HEK293 (cell line): ENCODE measurements around the gene POLR1E.

ENCODE experiments used
- CTCF ChIA-PET: fragments of 350-600 bp; formaldehyde crosslinking; extraction: SDS; loops from one replicate; lab custom pipeline; 2021; ENCODE audit warnings: antibody characterized with exemption; lab: Yijun Ruan, JAX
- POLR2A ChIA-PET: fragments of 300-600 bp; formaldehyde crosslinking; extraction: SDS; loops from one replicate; lab custom pipeline; 2020; ENCODE audit warnings: antibody characterized with exemption, inconsistent platforms; lab: Yijun Ruan, JAX
- H3K27ac ChIP-seq: fragments of 200-500 bp; sonication (Bioruptor generic); 2 replicates; pipeline ENCODE4 v1.5.1; 2014; ENCODE audit warnings: low read depth, low read length, control low read depth, inconsistent platforms; ENCODE audit errors: extremely low read depth
- H3K36me3 ChIP-seq, 2 experiments: fragments of 200-500 bp in 1 of 2; sonication (Bioruptor generic) in 1 of 2; 1 replicate in 1 of 2; 2 replicates in 1 of 2; pipeline ENCODE4 v1.5.1; 2014 to 2017; ENCODE audit warnings: inconsistent platforms in 2 of 2, low read length in 2 of 2; ENCODE audit not compliant: control insufficient read depth in 2 of 2, insufficient read depth in 1 of 2
- H3K4me1 ChIP-seq: fragments of 200-500 bp; sonication (Bioruptor generic); 2 replicates; pipeline ENCODE4 v1.5.1; 2014; ENCODE audit warnings: mild to moderate bottlenecking, low read length, inconsistent platforms; ENCODE audit not compliant: control insufficient read depth, insufficient read depth
- H3K4me3 ChIP-seq: 2 replicates; pipeline ENCODE4 v1.5.1; 2011; ENCODE audit warnings: low read depth, mild to moderate bottlenecking, control low read depth, low read length, moderate library complexity
- H3K9me3 ChIP-seq: fragments of 200-500 bp; sonication (Bioruptor generic); 2 replicates; pipeline ENCODE4 v1.5.1; 2014; ENCODE audit warnings: low read depth, low read length, inconsistent platforms; ENCODE audit not compliant: control insufficient read depth, insufficient read depth
- HIC1 ChIP-seq: fragments of 450-650 bp; formaldehyde crosslinking; IDR thresholded peaks from 2 replicates; pipeline ENCODE4 v1.5.1; 2016; ENCODE audit warnings: missing biosample characterization, missing genetic modification characterization
- MZF1 ChIP-seq: fragments of 450-650 bp; formaldehyde crosslinking; IDR thresholded peaks from 2 replicates; pipeline ENCODE4 v1.5.1; 2017; ENCODE audit warnings: missing biosample characterization, missing genetic modification characterization, borderline replicate concordance
- PRDM1 ChIP-seq: fragments of 450-650 bp; formaldehyde crosslinking; IDR thresholded peaks from 2 replicates; pipeline ENCODE4; 2016; ENCODE audit warnings: missing biosample characterization, missing genetic modification characterization
- REST ChIP-seq: fragments of 450-650 bp; formaldehyde crosslinking; IDR thresholded peaks from 2 replicates; pipeline ENCODE4 v1.5.1; 2016; ENCODE audit warnings: missing biosample characterization, missing genetic modification characterization
- ZFHX2 ChIP-seq: fragments of 450-650 bp; formaldehyde crosslinking; conservative IDR thresholded peaks from 2 replicates; pipeline ENCODE4 v1.5.1; 2016; ENCODE audit warnings: missing biosample characterization, missing genetic modification characterization
- ZNF157 ChIP-seq: fragments of 450-650 bp; formaldehyde crosslinking; IDR thresholded peaks from 2 replicates; pipeline ENCODE4 v1.5.1; 2016; ENCODE audit warnings: missing biosample characterization, missing genetic modification characterization
- ZNF174 ChIP-seq: fragments of 450-650 bp; formaldehyde crosslinking; IDR thresholded peaks from 2 replicates; pipeline ENCODE4 v1.5.0; 2017; ENCODE audit warnings: missing biosample characterization, mild to moderate bottlenecking, missing genetic modification characterization
- ZNF214 ChIP-seq: fragments of 450-650 bp; formaldehyde crosslinking; IDR thresholded peaks from 2 replicates; pipeline ENCODE4 v1.5.1; 2017; ENCODE audit warnings: missing biosample characterization, mild to moderate bottlenecking, missing genetic modification characterization, borderline replicate concordance
- ZNF248 ChIP-seq: fragments of 450-650 bp; formaldehyde crosslinking; IDR thresholded peaks from 2 replicates; pipeline ENCODE4 v1.5.1; 2017; ENCODE audit warnings: missing biosample characterization, missing genetic modification characterization
- ZNF280D ChIP-seq: fragments of 450-650 bp; formaldehyde crosslinking; IDR thresholded peaks from 2 replicates; pipeline ENCODE4 v1.5.1; 2016; ENCODE audit warnings: missing biosample characterization, missing genetic modification characterization
- ZNF341 ChIP-seq: fragments of 450-650 bp; formaldehyde crosslinking; IDR thresholded peaks from 2 replicates; pipeline ENCODE4; 2016; ENCODE audit warnings: low read depth, missing biosample characterization, missing genetic modification characterization
- ZNF549 ChIP-seq: fragments of 450-650 bp; IDR thresholded peaks from 2 replicates; pipeline ENCODE4 v1.5.1; 2018; ENCODE audit warnings: missing biosample characterization, missing genetic modification characterization, mild to moderate bottlenecking, inconsistent platforms, moderate library complexity
- ZNF555 ChIP-seq: fragments of 450-650 bp; formaldehyde crosslinking; conservative IDR thresholded peaks from 2 replicates; pipeline ENCODE4 v1.5.1; 2017; ENCODE audit warnings: missing biosample characterization, mild to moderate bottlenecking, missing genetic modification characterization, inconsistent platforms
- ZSCAN30 ChIP-seq: fragments of 450-650 bp; IDR thresholded peaks from 2 replicates; pipeline ENCODE4 v1.5.1; 2018; ENCODE audit warnings: missing biosample characterization, mild to moderate bottlenecking, missing genetic modification characterization, moderate library complexity
- ZXDB ChIP-seq: fragments of 450-650 bp; formaldehyde crosslinking; IDR thresholded peaks from 2 replicates; pipeline ENCODE4 v1.5.1; 2016; ENCODE audit warnings: missing biosample characterization, missing genetic modification characterization
- TF ChIP-seq, protein P1 (sequence below): fragments of 450-650 bp; formaldehyde crosslinking; IDR thresholded peaks from 2 replicates; pipeline ENCODE4 v1.5.1; 2016; ENCODE audit warnings: missing biosample characterization, missing genetic modification characterization
- TF ChIP-seq, protein P2 (sequence below): fragments of 450-650 bp; formaldehyde crosslinking; IDR thresholded peaks from 2 replicates; pipeline ENCODE4 v1.5.1; 2016; ENCODE audit warnings: missing biosample characterization, missing genetic modification characterization, borderline replicate concordance

POLR1E gene

DNA sequence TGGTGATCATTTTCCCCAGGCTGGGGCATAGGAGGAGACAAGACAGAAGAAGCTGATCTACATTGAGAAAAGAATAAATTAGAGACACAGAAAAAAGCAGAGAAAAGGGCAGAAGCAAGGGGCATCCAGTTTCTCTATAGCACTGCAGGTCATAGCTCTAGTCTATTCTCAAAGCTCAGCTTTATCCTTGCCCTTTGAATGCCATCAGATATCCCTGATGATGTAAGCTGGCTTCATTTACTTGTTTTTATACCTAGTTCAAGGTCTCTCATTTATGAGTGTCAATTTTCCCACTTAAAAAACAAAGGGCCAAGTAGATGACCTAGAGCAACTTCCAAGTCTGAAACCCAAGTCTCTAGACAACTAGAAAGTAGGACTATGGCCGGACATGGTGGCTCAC, 57.7 kb downstream of the POLR1E start:
- H3K27ac ChIP-seq: no peak overlapping the region
- ChIA-PET CTCF (no interaction called here), POLR2A (no interaction called here)

More for the DNA sequence above, 57.7 kb downstream of the POLR1E start:
- TF ChIP-seq ZXDB (tag by site-specific recombination) (no peak), MZF1 (tag by site-specific recombination) (no peak), ZNF341 (tag by site-specific recombination) (no peak), HIC1 (no peak), ZFHX2 (tag by site-specific recombination) (no peak), ZNF248 (tag by site-specific recombination) (no peak), ZNF280D (tag by site-specific recombination) (no peak), ZNF157 (tag by site-specific recombination) (no peak), PRDM1 (tag by site-specific recombination) (no peak), ZNF549 (no peak), REST (tag by site-specific recombination) (no peak), ZNF174 (no peak), ZNF214 (tag by site-specific recombination) (no peak), ZNF555 (no peak), ZSCAN30 (tag by site-specific recombination) (no peak)
- TF ChIP-seq, protein P1, sequence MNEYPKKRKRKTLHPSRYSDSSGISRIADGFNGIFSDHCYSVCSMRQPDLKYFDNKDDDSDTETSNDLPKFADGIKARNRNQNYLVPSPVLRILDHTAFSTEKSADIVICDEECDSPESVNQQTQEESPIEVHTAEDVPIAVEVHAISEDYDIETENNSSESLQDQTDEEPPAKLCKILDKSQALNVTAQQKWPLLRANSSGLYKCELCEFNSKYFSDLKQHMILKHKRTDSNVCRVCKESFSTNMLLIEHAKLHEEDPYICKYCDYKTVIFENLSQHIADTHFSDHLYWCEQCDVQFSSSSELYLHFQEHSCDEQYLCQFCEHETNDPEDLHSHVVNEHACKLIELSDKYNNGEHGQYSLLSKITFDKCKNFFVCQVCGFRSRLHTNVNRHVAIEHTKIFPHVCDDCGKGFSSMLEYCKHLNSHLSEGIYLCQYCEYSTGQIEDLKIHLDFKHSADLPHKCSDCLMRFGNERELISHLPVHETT (tag by site-specific recombination): no peak
- TF ChIP-seq, protein P2, sequence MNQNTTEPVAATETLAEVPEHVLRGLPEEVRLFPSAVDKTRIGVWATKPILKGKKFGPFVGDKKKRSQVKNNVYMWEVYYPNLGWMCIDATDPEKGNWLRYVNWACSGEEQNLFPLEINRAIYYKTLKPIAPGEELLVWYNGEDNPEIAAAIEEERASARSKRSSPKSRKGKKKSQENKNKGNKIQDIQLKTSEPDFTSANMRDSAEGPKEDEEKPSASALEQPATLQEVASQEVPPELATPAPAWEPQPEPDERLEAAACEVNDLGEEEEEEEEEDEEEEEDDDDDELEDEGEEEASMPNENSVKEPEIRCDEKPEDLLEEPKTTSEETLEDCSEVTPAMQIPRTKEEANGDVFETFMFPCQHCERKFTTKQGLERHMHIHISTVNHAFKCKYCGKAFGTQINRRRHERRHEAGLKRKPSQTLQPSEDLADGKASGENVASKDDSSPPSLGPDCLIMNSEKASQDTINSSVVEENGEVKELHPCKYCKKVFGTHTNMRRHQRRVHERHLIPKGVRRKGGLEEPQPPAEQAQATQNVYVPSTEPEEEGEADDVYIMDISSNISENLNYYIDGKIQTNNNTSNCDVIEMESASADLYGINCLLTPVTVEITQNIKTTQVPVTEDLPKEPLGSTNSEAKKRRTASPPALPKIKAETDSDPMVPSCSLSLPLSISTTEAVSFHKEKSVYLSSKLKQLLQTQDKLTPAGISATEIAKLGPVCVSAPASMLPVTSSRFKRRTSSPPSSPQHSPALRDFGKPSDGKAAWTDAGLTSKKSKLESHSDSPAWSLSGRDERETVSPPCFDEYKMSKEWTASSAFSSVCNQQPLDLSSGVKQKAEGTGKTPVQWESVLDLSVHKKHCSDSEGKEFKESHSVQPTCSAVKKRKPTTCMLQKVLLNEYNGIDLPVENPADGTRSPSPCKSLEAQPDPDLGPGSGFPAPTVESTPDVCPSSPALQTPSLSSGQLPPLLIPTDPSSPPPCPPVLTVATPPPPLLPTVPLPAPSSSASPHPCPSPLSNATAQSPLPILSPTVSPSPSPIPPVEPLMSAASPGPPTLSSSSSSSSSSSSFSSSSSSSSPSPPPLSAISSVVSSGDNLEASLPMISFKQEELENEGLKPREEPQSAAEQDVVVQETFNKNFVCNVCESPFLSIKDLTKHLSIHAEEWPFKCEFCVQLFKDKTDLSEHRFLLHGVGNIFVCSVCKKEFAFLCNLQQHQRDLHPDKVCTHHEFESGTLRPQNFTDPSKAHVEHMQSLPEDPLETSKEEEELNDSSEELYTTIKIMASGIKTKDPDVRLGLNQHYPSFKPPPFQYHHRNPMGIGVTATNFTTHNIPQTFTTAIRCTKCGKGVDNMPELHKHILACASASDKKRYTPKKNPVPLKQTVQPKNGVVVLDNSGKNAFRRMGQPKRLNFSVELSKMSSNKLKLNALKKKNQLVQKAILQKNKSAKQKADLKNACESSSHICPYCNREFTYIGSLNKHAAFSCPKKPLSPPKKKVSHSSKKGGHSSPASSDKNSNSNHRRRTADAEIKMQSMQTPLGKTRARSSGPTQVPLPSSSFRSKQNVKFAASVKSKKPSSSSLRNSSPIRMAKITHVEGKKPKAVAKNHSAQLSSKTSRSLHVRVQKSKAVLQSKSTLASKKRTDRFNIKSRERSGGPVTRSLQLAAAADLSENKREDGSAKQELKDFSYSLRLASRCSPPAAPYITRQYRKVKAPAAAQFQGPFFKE: no peak
- Histone ChIP-seq H3K4me3 (no peak overlapping the region), H3K36me3 (peaks cover 0 to 27% of the 10 kb centered on the region in 2 experiments; a peak in 2 of 3 replicates), H3K4me1 (no peaks in the 10 kb centered on the region), H3K9me3 (no peaks in the 10 kb centered on the region)
